HG03575 (cell line): ENCODE measurements around the gene AIDA.
A peak's percentile ranks its signal among the peaks of the same experiment; 100 is the strongest.

Source experiments
- ATAC-seq: cut with Tn5 transposase; IDR thresholded peaks from one replicate; pipeline ENCODE4 v1.9.1; 2021; ENCODE audit not compliant: unreplicated experiment, insufficient number of reproducible peaks, low FRiP score; ENCODE audit errors: extremely low read depth

The AIDA gene

GRCh38 chr1:222656391-222657155 is 55.7 kb downstream of the AIDA start:
- ATAC-seq = no peak

GRCh38 chr1:222654849-222655248 is 57.4 kb downstream of the AIDA start:
- peak; percentile 89 for ATAC-seq

- ATAC-seq = peak; percentile 42
These were observed 59.0 kb downstream of the AIDA start for GRCh38 chr1:222653178-222653827.

- ATAC-seq = no peak
These were observed 59.6 kb downstream of the AIDA start for GRCh38 chr1:222652676-222653075.

- ATAC-seq = no peak
These were observed 67.7 kb downstream of the AIDA start for GRCh38 chr1:222644636-222644980.

GRCh38 chr1:222643938-222644635 is 68.2 kb downstream of the AIDA start:
- peak; percentile 83 for ATAC-seq

GRCh38 chr1:222643606-222643937 is 68.7 kb downstream of the AIDA start:
- no peak for ATAC-seq

- no peak for ATAC-seq
These were observed 69.8 kb downstream of the AIDA start for GRCh38 chr1:222642468-222642867.

- ATAC-seq = no peak
These were observed 70.9 kb downstream of the AIDA start for GRCh38 chr1:222641269-222641948.

GRCh38 chr1:222634180-222635013 is 77.9 kb downstream of the AIDA start:
- ATAC-seq = peak; percentile 73

- ATAC-seq = no peak
These were observed 79.5 kb downstream of the AIDA start for GRCh38 chr1:222632749-222633148.

- no peak for ATAC-seq
These were observed 80.6 kb downstream of the AIDA start for GRCh38 chr1:222631611-222632208.

GRCh38 chr1:222629921-222630535 is 82.3 kb downstream of the AIDA start:
- no peak for ATAC-seq

GRCh38 chr1:222627232-222627631 is 85.1 kb downstream of the AIDA start:
- ATAC-seq = no peak

- no peak for ATAC-seq
These were observed 88.1 kb downstream of the AIDA start for GRCh38 chr1:222624214-222624613.

GRCh38 chr1:222623458-222623857 is 88.8 kb downstream of the AIDA start:
- no peak for ATAC-seq

- no peak for ATAC-seq
These were observed 89.5 kb downstream of the AIDA start for GRCh38 chr1:222622765-222623164.

GRCh38 chr1:222620566-222620965 is 91.7 kb downstream of the AIDA start:
- ATAC-seq = no peak
